A673 (cell line): ENCODE results near the gene CEND1.

Experiments used
- CTCF ChIP-seq: fragments of 300-800, 200-600 bp; sonication (generic); conservative IDR thresholded peaks from 2 replicates; pipeline ENCODE4 v1.5.1; 2017; ENCODE audit warnings: low read depth, mild to moderate bottlenecking, antibody characterized with exemption, low read length, moderate library complexity, mixed read lengths
- EZH2 ChIP-seq: fragments of 200-600 bp; sonication (generic); IDR thresholded peaks from 2 replicates; pipeline ENCODE4 v1.6.1; 2017; ENCODE audit warnings: borderline replicate concordance, low read depth, mild to moderate bottlenecking, mixed read lengths, antibody characterized with exemption, low read length; ENCODE audit not compliant: poor library complexity, severe bottlenecking

- no peak for TF ChIP-seq EZH2
- no peak for TF ChIP-seq CTCF
These were observed 22.5 kb upstream of the CEND1 start for GRCh38 chr11:812390-812789.
